Testis (tissue), 3 donors: ENCODE measurements around the gene IFNGR1. TPM values are rescaled to one million over a fixed set of nuclear protein-coding genes. Genes with fewer than 3 reads are reported as not detected.
A peak's percentile ranks its signal among the peaks of the same experiment; 100 is the strongest.

Experiments
- DNase-seq: peaks from one replicate; pipeline ENCODE4 v3.0.0-alpha.2; 2019
- H3K27ac ChIP-seq, 2 donors: fragments of 200-600 bp; sonication (generic); one replicate each; pipeline ENCODE4 v1.5.1; 2019
- H3K27me3 ChIP-seq: fragments of 200-600 bp; sonication (generic); one replicate; pipeline ENCODE4 v1.5.1; 2019
- H3K36me3 ChIP-seq: fragments of 200-600 bp; sonication (generic); one replicate; pipeline ENCODE4 v1.5.1; 2017; ENCODE audit warnings: low read depth; ENCODE audit errors: missing control alignments
- H3K4me1 ChIP-seq: fragments of 200-600 bp; sonication (generic); one replicate; pipeline ENCODE4 v1.5.1; 2019
- H3K4me3 ChIP-seq, 2 donors: fragments of 200-600 bp; sonication (generic); one replicate each; pipeline ENCODE4 v1.5.1; 2017 to 2019
- H3K9me3 ChIP-seq: fragments of 200-600 bp; sonication (generic); one replicate; pipeline ENCODE4 v1.5.1; 2017
- POLR2A ChIP-seq: fragments of 450-650 bp; IDR thresholded peaks from one replicate; pipeline ENCODE4 v1.6.1; 2017; ENCODE audit warnings: antibody characterized with exemption, mild to moderate bottlenecking, moderate library complexity
- WGBS, 2 donors: methylation state at CpG; one replicate each; pipeline ENCODE4 v1.1.5; 2018; 5-methylcytosine and 5-hydroxymethylcytosine counted together
- intact Hi-C: fragments of 100-400 bp; cut with DNase I; formaldehyde crosslinking; loops from one replicate; pipeline ENCODE4 v1.15.1; 2023; ENCODE audit warnings: low total_unique reads
- polyA plus RNA-seq: library from polyadenylated mRNA; stranded (reverse); fragments of 350-450 nt; fragmentation: Illumina TruSeq; extraction: RNeasy Lipid Tissue Mini Kit (QIAGEN cat#74804); gene quantifications from one replicate; pipeline ENCODE4 v1.2.3, GENCODE V29; 2014; ENCODE audit warnings: low read depth, low replicate concordance; ENCODE audit not compliant: insufficient read depth
- total RNA-seq, 2 donors: library from RNA; depleted of rRNA; stranded (reverse); fragments of >200 nt; gene quantifications; one replicate each; pipeline ENCODE4 v1.2.3, GENCODE V29; 2016
- TF ChIP-seq, protein P1 (sequence below), 3 experiments: fragments of 450-650 bp in 2 of 3; fragments of 200-600 bp in 1 of 3; sonication (generic) in 1 of 3; IDR thresholded peaks; one replicate each; pipeline ENCODE4 v1.5.1; 2016 to 2019; ENCODE audit warnings: antibody characterized with exemption in 3 of 3, mild to moderate bottlenecking in 2 of 3, moderate library complexity in 1 of 3

IFNGR1 gene
- total and polyA plus RNA-seq, 3 donors from 2014 or later: 46.4 to 49.6 (median 47.8) TPM

GRCh38 chr6:137182654-137183073 is 36.5 kb downstream of the IFNGR1 start:
- intact Hi-C loops: no loop called here
- H3K36me3 ChIP-seq: no peaks in the 10 kb centered on the region
- H3K9me3 ChIP-seq: no peaks in the 10 kb centered on the region
- TF ChIP-seq, protein P1, sequence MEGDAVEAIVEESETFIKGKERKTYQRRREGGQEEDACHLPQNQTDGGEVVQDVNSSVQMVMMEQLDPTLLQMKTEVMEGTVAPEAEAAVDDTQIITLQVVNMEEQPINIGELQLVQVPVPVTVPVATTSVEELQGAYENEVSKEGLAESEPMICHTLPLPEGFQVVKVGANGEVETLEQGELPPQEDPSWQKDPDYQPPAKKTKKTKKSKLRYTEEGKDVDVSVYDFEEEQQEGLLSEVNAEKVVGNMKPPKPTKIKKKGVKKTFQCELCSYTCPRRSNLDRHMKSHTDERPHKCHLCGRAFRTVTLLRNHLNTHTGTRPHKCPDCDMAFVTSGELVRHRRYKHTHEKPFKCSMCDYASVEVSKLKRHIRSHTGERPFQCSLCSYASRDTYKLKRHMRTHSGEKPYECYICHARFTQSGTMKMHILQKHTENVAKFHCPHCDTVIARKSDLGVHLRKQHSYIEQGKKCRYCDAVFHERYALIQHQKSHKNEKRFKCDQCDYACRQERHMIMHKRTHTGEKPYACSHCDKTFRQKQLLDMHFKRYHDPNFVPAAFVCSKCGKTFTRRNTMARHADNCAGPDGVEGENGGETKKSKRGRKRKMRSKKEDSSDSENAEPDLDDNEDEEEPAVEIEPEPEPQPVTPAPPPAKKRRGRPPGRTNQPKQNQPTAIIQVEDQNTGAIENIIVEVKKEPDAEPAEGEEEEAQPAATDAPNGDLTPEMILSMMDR (IDR thresholded peaks at IDR 0.05): no peak
- TF ChIP-seq POLR2A: no peak
- H3K4me1 ChIP-seq: no peaks in the 10 kb centered on the region
- H3K27me3 ChIP-seq: no peaks in the 10 kb centered on the region
- DNase-seq: no peak
- no peak overlapping the region for H3K4me3 ChIP-seq
- no peak overlapping the region for H3K27ac ChIP-seq

DNA sequence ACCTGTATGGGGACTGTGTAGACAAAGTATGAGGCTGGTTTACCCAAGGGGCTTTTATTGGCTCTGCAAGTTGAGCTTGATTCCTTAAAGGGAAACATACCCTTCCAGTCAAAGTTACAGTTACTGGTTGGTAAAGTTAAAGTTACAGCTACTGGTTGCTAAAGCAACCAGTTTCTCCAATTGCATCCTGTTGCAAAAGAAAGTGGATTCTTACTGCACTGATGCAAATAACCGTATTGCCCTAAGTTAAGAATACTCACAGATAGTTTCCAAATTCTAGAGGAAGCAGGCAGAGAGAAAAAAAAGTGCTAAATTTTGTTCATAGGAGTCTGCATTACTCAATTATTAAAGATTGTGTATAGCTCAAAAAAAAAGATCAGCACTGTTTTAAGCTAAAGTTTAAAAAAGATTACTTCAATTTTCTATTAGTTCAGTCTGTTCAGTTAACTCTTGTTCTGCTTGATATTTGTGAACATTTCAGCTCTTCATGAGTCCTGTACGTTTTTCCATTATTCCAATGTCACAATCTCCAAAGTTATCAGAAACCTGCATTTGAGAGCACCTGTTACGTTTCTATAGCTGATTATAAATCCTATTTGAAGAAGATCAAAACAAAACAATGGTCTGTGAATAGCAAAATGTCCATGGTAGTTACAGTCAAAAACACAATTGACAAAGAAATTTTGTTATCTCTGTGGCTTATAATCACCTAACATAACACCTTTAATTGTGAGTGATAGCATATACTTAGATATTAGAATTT is 37.1 kb downstream of the IFNGR1 start:
- no peaks in the 10 kb centered on the region for H3K9me3 ChIP-seq
- no peak for TF ChIP-seq POLR2A
- TF ChIP-seq, protein P1 (IDR thresholded peaks at IDR 0.05): no peak
- 84 to 91% methylated on average over 3 of the region's 3 CpGs for WGBS, 2 donors

DNA sequence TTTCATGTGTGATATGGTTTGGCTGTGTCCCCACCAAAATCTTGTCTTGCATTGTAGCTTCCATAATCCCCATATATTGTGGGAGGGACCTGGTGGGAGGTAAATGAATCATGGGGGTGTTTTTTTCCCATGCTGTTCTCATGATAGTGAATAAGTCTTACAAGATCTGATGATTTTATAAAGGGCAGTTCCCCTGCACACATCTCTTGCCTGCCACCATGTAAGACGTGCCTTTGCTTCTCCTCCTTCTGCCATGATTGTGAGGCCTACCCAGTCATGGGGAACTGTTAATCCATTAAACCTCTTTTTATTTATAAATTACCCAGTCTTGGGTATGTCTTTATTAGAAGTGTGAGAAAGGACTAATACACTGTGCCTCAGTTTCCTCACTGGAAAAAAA is 41.6 kb downstream of the IFNGR1 start:
- DNase-seq: no peak
- H3K27ac ChIP-seq: no peak overlapping the region

More for the DNA sequence above, 37.1 kb downstream of the IFNGR1 start:
- H3K27me3 ChIP-seq: no peaks in the 10 kb centered on the region
- intact Hi-C loops: no loop called here
- no peaks in the 10 kb centered on the region for H3K4me1 ChIP-seq
- no peak for DNase-seq
- no peaks in the 10 kb centered on the region for H3K36me3 ChIP-seq
- no peak overlapping the region for H3K27ac ChIP-seq
- H3K4me3 ChIP-seq: no peak overlapping the region

GRCh38 chr6:137176729-137177128 is 42.5 kb downstream of the IFNGR1 start:
- TF ChIP-seq POLR2A: no peak
- TF ChIP-seq, protein P1 (IDR thresholded peaks at IDR 0.05): no peak
- Histone ChIP-seq H3K27ac (no peak overlapping the region), H3K27me3 (no peaks in the 10 kb centered on the region), H3K4me3 (no peak overlapping the region), H3K4me1 (peaks cover 20% of the 10 kb centered on the region), H3K9me3 (no peaks in the 10 kb centered on the region), H3K36me3 (no peaks in the 10 kb centered on the region)
- no peak for DNase-seq
- WGBS, 2 donors: 95 to 96% methylated on average over 5 of the region's 5 CpGs
- intact Hi-C loops: no loop called here

More for the DNA sequence above, 41.6 kb downstream of the IFNGR1 start:
- intact Hi-C loops: no loop called here
- no peak for TF ChIP-seq POLR2A
- TF ChIP-seq, protein P1 (IDR thresholded peaks at IDR 0.05): no peak
- Histone ChIP-seq H3K4me1 (peaks cover 20% of the 10 kb centered on the region), H3K9me3 (no peaks in the 10 kb centered on the region), H3K36me3 (no peaks in the 10 kb centered on the region), H3K27me3 (no peaks in the 10 kb centered on the region), H3K4me3 (no peak overlapping the region)
- WGBS, 2 donors: 100% methylated on average over 1 of the region's 1 CpG

DNA sequence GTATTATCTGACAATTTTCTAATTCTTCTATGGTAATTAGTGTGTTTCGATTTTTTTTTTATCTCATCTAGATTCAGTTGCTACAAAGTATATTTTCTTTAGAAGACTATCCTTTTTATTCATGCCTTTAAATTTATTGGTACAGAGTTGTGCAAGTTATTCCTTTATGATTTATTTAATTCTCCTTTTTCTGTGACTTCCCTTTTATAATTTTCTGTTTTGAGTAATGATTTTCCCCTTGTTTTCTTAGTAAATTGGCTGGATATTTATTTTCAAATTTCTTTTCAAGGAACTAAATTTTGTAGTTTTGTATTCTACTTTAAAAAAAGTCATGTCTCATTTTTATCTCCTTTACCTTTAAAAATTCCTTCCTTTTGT is 43.3 kb downstream of the IFNGR1 start:
- H3K9me3 ChIP-seq: no peaks in the 10 kb centered on the region
- TF ChIP-seq, protein P1 (IDR thresholded peaks at IDR 0.05): no peak
- no peak for TF ChIP-seq POLR2A
- intact Hi-C loops: no loop called here
- 36 to 43% methylated on average over 1 of the region's 1 CpG for WGBS, 2 donors
- no peaks in the 10 kb centered on the region for H3K36me3 ChIP-seq
- no peak overlapping the region for H3K4me3 ChIP-seq
- no peaks in the 10 kb centered on the region for H3K27me3 ChIP-seq
- H3K27ac ChIP-seq: peak overlapping the region in 1 of 2 donors; percentile 26
- peaks cover 20% of the 10 kb centered on the region for H3K4me1 ChIP-seq
- no peak for DNase-seq
